Naive B cell (primary cell): Measurements from ENCODE around the gene ATP2B1. TPM values are rescaled to one million over a fixed set of nuclear protein-coding genes. Genes with fewer than 3 reads are reported as not detected.

Experiments
- ATAC-seq, 2 donors: fragments of 150-1000 bp; cut with Tn5 transposase; 2 replicates each; pipeline ENCODE4 v1.10.0; 2021; ENCODE audit warnings: low read depth in 2 of 2, mild to moderate bottlenecking in 2 of 2, moderate library complexity in 2 of 2
- DNase-seq: peaks from one replicate; pipeline ENCODE4 v3.0.0; 2022
- H3K27ac Mint-ChIP-seq, 6 donors: one replicate each; pipeline ENCODE4 v1.8.0; 2020 to 2022; ENCODE audit warnings: mild to moderate bottlenecking in 6 of 6, mixed read lengths in 6 of 6, moderate library complexity in 5 of 6, inconsistent platforms in 2 of 6
- H3K27me3 Mint-ChIP-seq, 3 donors: one replicate each; pipeline ENCODE4 v1.8.0; 2021 to 2022; ENCODE audit warnings: mixed read lengths in 3 of 3, mild to moderate bottlenecking in 1 of 3
- H3K36me3 Mint-ChIP-seq, 2 donors: one replicate each; pipeline ENCODE4 v1.8.0; 2020 to 2022; ENCODE audit warnings: mixed read lengths in 2 of 2, inconsistent platforms in 1 of 2, mild to moderate bottlenecking in 1 of 2
- H3K4me1 Mint-ChIP-seq, 3 donors: one replicate each; pipeline ENCODE4 v1.8.0; 2020 to 2022; ENCODE audit warnings: mixed read lengths in 3 of 3, inconsistent platforms in 1 of 3, mild to moderate bottlenecking in 1 of 3, moderate library complexity in 1 of 3
- H3K4me3 Mint-ChIP-seq, 8 donors: one replicate each; pipeline ENCODE4 v1.8.0; 2020 to 2022; ENCODE audit warnings: mild to moderate bottlenecking in 8 of 8, mixed read lengths in 8 of 8, moderate library complexity in 8 of 8, inconsistent platforms in 2 of 8
- H3K9me3 Mint-ChIP-seq, 7 donors: one replicate each; pipeline ENCODE4 v1.8.0; 2020 to 2022; ENCODE audit warnings: mixed read lengths in 7 of 7, mild to moderate bottlenecking in 5 of 7, inconsistent platforms in 2 of 7, moderate library complexity in 1 of 7
- polyA plus RNA-seq, 6 donors: library from polyadenylated mRNA; unstranded; fragments of 300-500 nt; fragmentation: Illumina TruSeq; gene quantifications; one replicate each; pipeline ENCODE4 v1.2.3, GENCODE V29; 2021; ENCODE audit warnings: low read depth in 6 of 6

ATP2B1 gene
- polyA plus RNA-seq, 6 donors from 2014 or later = 92.2 to 113 (median 103) TPM

DNA sequence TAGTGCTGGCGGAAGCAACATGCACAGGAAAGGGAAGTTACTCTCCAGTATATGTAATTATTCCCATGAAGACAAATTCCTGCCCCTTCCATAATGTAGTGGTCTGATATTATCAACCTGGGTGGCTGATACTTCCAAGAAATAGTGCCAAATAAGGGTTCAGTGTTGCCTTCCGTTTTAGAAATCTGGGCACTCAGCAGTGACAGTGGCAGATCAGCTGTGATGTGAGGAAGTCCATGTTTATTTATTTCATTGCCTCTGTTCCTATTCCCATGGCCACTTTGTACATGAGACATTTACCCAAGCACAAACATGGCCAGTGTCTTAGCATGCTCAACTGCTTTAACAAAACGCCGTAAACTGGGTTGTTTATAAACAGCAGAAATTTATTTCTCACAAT lies 162.5 kb downstream of the ATP2B1 start:
- Mint-ChIP-seq H3K27ac (peak overlapping the region in 1 of 6 donors; percentile 63), H3K36me3 (no peaks in the 10 kb centered on the region), H3K4me3 (no peak overlapping the region), H3K27me3 (no peaks in the 10 kb centered on the region), H3K4me1 (peaks cover 12 to 18% (median 16%) of the 10 kb centered on the region in 3 donors), H3K9me3 (no peaks in the 10 kb centered on the region)
- DNase-seq (no peak), ATAC-seq (no peak)

DNA sequence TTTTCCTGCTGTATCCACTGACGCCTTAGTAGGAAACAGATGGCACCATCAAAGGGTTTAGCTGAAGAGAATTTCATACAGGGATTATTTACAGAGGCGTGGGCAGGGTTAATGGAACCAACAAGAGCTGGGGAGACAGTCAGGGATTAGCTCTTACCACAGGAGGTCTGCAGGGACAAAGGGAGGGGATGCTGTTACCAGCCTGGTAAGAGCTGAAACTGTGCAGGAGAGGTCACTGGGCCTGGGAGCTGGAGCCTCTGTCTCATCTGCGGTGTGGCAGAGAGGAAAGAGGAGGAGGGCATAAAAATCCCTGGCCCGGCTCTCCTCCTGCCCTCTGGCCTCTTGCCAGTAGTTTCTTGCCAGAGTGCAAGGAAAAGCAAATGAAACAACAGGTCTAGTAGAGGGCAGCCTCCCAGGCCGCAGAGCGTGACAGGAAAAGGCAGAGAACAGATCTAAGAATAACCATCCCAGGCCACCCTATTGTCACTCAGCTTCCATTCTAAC lies 163.9 kb downstream of the ATP2B1 start:
- H3K36me3 Mint-ChIP-seq = no peaks in the 10 kb centered on the region
- peaks cover 12 to 18% (median 16%) of the 10 kb centered on the region in 3 donors for H3K4me1 Mint-ChIP-seq
- H3K4me3 Mint-ChIP-seq = no peak overlapping the region
- no peak for DNase-seq
- no peaks in the 10 kb centered on the region for H3K9me3 Mint-ChIP-seq
- peak overlapping the region in 2 of 6 donors; percentile 2 to 39 for H3K27ac Mint-ChIP-seq
- H3K27me3 Mint-ChIP-seq = no peaks in the 10 kb centered on the region
- ATAC-seq = no peak

DNA sequence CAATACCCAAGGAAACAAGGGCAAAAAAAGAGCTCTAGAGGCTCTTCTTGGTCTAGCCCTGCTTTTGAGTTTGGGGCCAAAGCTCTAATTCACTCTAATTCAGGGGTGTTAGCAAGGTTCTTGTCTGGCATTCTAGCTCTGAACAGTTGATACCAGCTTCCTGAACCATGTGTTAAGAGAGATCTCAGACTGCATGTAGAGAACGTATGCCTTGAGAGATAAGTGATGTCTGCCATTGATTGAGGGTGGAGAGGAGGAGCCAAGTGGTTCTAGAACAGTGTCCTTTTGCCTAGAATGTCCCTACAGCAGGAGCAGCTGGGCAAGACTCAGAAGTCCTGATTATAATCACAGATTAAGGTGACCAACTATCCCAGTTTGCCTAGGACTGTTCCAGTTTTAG lies 164.6 kb downstream of the ATP2B1 start:
- Mint-ChIP-seq H3K36me3 (no peaks in the 10 kb centered on the region), H3K4me3 (no peak overlapping the region)
- no peak for DNase-seq

DNA sequence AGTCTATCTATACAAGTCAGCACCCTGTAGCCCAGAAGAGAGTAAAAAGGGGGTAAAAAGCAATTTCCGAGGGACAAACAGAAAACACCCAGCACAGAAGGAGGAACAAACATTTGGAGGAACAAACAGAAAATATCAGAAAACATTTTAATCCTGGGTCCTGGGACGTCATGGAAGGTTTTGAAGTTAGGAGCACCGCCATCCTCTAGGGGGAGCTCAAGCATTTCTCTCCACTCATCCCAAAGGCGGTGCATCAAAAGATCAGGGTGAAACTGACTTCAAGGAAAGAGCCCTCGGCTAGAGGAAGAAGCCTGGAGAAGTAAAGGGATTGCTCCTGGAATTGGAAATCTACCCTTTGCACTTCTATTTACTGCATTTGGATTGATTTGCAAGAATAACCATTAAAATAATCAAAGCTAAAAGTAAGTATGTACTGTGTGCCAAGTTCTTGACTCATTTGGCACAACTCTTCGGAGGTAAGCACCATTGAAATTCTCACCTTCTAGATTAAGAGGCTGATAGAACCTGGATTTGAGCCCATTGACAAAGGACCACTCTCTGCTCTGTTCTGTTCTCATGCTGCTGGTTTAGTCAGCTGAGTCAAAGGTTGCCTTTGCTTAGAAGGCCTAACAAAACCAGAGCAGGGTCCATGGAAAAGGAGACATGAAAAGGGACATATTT lies 165.6 kb downstream of the ATP2B1 start:
- DNase-seq (peak; percentile 59), ATAC-seq (peak; percentile 75 to 85)
- Mint-ChIP-seq H3K27ac (peak overlapping the region in 2 of 6 donors; percentile 54 to 80), H3K4me1 (peaks cover 12 to 18% (median 16%) of the 10 kb centered on the region in 3 donors), H3K9me3 (no peaks in the 10 kb centered on the region), H3K4me3 (no peak overlapping the region), H3K36me3 (no peaks in the 10 kb centered on the region), H3K27me3 (no peaks in the 10 kb centered on the region)

More for the DNA sequence above, 164.6 kb downstream of the ATP2B1 start:
- H3K27ac Mint-ChIP-seq = no peak overlapping the region
- ATAC-seq = no peak
- H3K9me3 Mint-ChIP-seq = no peaks in the 10 kb centered on the region
- peaks cover 12 to 18% (median 16%) of the 10 kb centered on the region in 3 donors for H3K4me1 Mint-ChIP-seq
- no peaks in the 10 kb centered on the region for H3K27me3 Mint-ChIP-seq

DNA sequence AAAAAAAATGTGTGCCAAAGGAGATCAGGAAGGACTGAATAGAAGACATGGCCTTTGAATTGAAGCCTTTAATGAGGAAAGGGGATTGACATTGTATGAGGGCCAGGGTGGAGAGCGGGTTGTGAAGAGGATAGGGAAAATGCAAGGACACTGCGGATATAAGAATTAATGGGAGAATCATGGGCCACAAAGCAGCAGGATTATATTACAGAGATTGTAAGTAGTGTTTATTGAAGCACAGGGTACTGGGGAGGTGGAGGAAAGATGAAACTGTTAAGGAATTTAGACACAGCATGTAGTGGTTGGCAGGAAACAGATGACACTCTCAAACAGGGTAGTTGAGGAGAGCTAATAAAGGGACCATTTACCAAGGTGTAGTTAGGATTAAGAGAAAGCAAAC lies 166.4 kb downstream of the ATP2B1 start:
- H3K27ac Mint-ChIP-seq = no peak overlapping the region
- no peak for ATAC-seq
- peaks cover 12 to 20% (median 18%) of the 10 kb centered on the region in 3 donors for H3K4me1 Mint-ChIP-seq

DNA sequence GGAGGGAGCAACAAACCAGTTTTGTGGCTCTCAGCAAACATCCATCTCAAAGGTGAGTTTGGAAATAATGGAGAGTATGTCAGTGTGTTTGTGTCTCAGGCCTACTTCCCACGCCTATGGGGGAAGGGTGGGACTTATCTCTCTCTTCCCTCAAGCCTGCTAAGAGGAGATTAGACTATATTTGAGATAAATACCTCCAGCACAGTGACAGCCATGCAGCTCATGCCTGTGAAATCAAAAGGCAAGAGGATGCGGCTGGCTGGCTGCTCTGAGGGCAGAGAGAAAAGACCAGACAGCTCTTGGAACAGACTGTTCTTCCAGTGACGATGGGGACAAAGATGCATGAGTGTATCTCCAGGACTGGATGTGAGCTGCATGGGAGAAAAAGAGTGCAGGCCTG lies 168.1 kb downstream of the ATP2B1 start:
- Mint-ChIP-seq H3K27ac (peak overlapping the region in 1 of 6 donors; percentile 68), H3K4me3 (no peak overlapping the region), H3K9me3 (no peaks in the 10 kb centered on the region), H3K4me1 (peaks cover 12 to 22% (median 18%) of the 10 kb centered on the region in 3 donors), H3K36me3 (peaks cover 0 to 6% of the 10 kb centered on the region in 2 donors), H3K27me3 (no peaks in the 10 kb centered on the region)
- ATAC-seq (no peak), DNase-seq (no peak)

More for the DNA sequence above, 166.4 kb downstream of the ATP2B1 start:
- Mint-ChIP-seq H3K27me3 (no peaks in the 10 kb centered on the region), H3K4me3 (no peak overlapping the region), H3K9me3 (no peaks in the 10 kb centered on the region), H3K36me3 (peaks cover 0 to 3% of the 10 kb centered on the region in 2 donors)
- DNase-seq = no peak

DNA sequence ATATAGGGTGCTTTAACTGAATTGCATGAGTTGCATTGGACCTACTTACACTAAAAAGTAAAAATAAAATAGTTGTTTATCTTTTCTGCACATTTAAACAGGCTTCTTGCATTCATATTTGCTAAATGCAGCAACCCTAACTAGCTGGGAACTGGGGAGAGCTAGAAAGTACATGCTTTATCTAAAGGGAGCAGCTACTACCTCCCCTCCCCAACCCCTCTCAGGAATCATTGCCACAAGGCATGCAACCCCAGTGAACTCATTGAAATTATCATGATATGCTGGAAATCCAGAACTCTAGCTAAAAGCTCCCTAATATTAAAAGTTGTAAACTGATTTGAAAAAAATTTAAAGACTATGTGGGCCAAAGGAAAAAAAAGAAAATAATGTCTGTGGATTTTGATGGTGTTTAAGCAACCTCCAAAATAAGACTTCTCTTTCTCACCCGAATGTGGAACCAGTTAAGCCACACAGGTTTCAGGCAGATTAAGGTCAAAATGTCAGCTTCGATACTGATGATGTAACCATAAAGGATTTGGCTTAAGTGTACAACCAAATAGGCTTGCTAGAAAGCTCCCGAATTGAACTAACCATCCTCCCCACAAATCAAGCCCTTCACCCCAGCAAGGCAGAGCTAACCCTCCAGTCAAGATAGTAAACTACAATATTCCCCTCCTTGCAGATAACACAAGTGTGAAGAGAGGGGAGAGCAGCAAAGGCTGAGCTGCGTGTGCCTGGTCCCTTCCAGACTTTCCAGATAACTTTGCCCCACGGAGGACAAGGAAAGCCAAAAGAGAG lies 169.0 kb downstream of the ATP2B1 start:
- H3K4me3 Mint-ChIP-seq = no peak overlapping the region
- H3K27ac Mint-ChIP-seq = peak overlapping the region in 1 of 6 donors; percentile 22

DNA sequence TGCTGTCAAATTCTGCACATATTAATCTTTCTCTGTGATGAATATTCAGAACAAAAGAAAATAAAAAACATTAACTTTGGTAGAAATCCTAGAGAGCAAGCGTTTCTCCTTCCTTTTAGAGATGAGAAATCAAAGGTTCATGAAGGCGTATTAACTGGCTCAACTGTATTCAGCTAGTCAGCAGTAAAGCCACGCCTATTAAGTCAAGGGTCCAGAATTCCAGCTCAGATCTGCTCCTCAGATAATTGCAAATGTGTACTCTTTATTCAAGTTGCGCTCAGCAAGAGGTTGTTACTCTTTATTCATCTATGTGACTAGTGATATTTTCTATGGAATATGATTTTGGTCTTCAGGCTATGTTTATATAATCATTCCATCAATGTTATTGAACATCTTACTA lies 169.7 kb downstream of the ATP2B1 start:
- no peaks in the 10 kb centered on the region for H3K9me3 Mint-ChIP-seq
- H3K4me3 Mint-ChIP-seq = no peak overlapping the region
- peaks cover 0 to 6% of the 10 kb centered on the region in 2 donors for H3K36me3 Mint-ChIP-seq
- no peak overlapping the region for H3K27ac Mint-ChIP-seq
- DNase-seq = no peak
- ATAC-seq = no peak
- no peaks in the 10 kb centered on the region for H3K27me3 Mint-ChIP-seq
- peaks cover 6 to 18% (median 7%) of the 10 kb centered on the region in 3 donors for H3K4me1 Mint-ChIP-seq

More for the DNA sequence above, 169.0 kb downstream of the ATP2B1 start:
- Mint-ChIP-seq H3K27me3 (no peaks in the 10 kb centered on the region), H3K4me1 (peaks cover 7 to 20% (median 9%) of the 10 kb centered on the region in 3 donors), H3K9me3 (no peaks in the 10 kb centered on the region), H3K36me3 (peaks cover 0 to 6% of the 10 kb centered on the region in 2 donors)
- ATAC-seq (no peak), DNase-seq (no peak)

Other genes with a start within 250 kb of the ATP2B1 start
- 1 to 10 TPM in 5 of 6 donors, not detected in 1; 2.7 to 8.1 (median 6.6) TPM for gene GALNT4, start 184.0 kb downstream of the ATP2B1 start, polyA plus RNA-seq
- 10 to 100 TPM; 41.2 to 65.8 (median 45.1) TPM for gene POC1B, start 182.8 kb downstream of the ATP2B1 start, polyA plus RNA-seq